HepG2 (cell line): Measurements from ENCODE around the gene LOXL3. TPM values are rescaled to one million over a fixed set of nuclear protein-coding genes. Genes with fewer than 3 reads are reported as not detected.

Source experiments
- ATM ChIP-seq: fragments of 450-650 bp; IDR thresholded peaks from 2 replicates; pipeline ENCODE4 v1.7.1; 2017; ENCODE audit warnings: mild to moderate bottlenecking, borderline replicate concordance
- GLMP ChIP-seq: sonication (generic); formaldehyde crosslinking; IDR thresholded peaks from 2 replicates; pipeline ENCODE4 v1.9.0; 2021; ENCODE audit warnings: missing genetic modification reagents, mild to moderate bottlenecking, borderline replicate concordance
- NFIB ChIP-seq: sonication (generic); formaldehyde crosslinking; IDR thresholded peaks from 2 replicates; pipeline ENCODE4 v1.9.0; 2021; ENCODE audit warnings: missing genetic modification reagents, mild to moderate bottlenecking, borderline replicate concordance
- RFX1 ChIP-seq: fragments of 450-650 bp; IDR thresholded peaks from 2 replicates; pipeline ENCODE4 v1.6.1; 2017
- TAF15 ChIP-seq: fragments of 200-400 bp; formaldehyde crosslinking; IDR thresholded peaks from one replicate; pipeline ENCODE4 v1.6.1; 2018; ENCODE audit warnings: mild to moderate bottlenecking, low read depth, low read length; ENCODE audit not compliant: poor library complexity, severe bottlenecking
- ZNF263 ChIP-seq: sonication (generic); formaldehyde crosslinking; IDR thresholded peaks from 2 replicates; pipeline ENCODE4 v1.4.0; 2020; ENCODE audit warnings: missing genetic modification reagents
- ZNF430 ChIP-seq: sonication (generic); formaldehyde crosslinking; IDR thresholded peaks from 2 replicates; pipeline ENCODE4 v1.9.0; 2021; ENCODE audit warnings: mild to moderate bottlenecking, missing genetic modification reagents
- ZNF547 ChIP-seq: sonication (generic); formaldehyde crosslinking; IDR thresholded peaks from 2 replicates; pipeline ENCODE4 v1.5.1; 2020; ENCODE audit warnings: mild to moderate bottlenecking, missing genetic modification reagents
- ZNF670 ChIP-seq: sonication (generic); formaldehyde crosslinking; IDR thresholded peaks from 2 replicates; pipeline ENCODE4 v1.8.0; 2022; ENCODE audit warnings: mild to moderate bottlenecking, missing genetic modification reagents, borderline replicate concordance
- ZNF773 ChIP-seq: sonication (generic); formaldehyde crosslinking; IDR thresholded peaks from 2 replicates; pipeline ENCODE4 v1.4.0; 2020; ENCODE audit warnings: missing genetic modification reagents, borderline replicate concordance
- ZNF781 ChIP-seq: sonication (generic); formaldehyde crosslinking; IDR thresholded peaks from 2 replicates; pipeline ENCODE4 v1.5.1; 2020; ENCODE audit warnings: borderline replicate concordance, mild to moderate bottlenecking, missing genetic modification reagents; ENCODE audit errors: not compliant biosample characterization
- ZSCAN5A ChIP-seq: sonication (generic); formaldehyde crosslinking; IDR thresholded peaks from 2 replicates; pipeline ENCODE4 v1.8.0; 2022; ENCODE audit warnings: mild to moderate bottlenecking, missing genetic modification reagents, borderline replicate concordance
- polyA plus RNA-seq, 8 experiments: library from polyadenylated mRNA; depleted of rRNA in 3 of 8; stranded (reverse) in 7 of 8; unstranded in 1 of 8; fragments of >200 nt; fragmentation: Illumina TruSeq in 4 of 8; extraction: Trizol in 4 of 8; gene quantifications; 2 replicates each; pipeline versions ENCODE4 v1.2.1 to v1.2.3, GENCODE V29; 2011 to 2016; ENCODE audit warnings: low read depth in 4 of 8, missing spikeins in 1 of 8, mixed read lengths in 1 of 8; ENCODE audit not compliant: insufficient read depth in 1 of 8
- total RNA-seq, 5 experiments: library from RNA; depleted of rRNA; stranded (reverse); fragments of >200 nt; fragmentation: Illumina TruSeq; extraction: Trizol; gene quantifications; 2 replicates each; pipeline ENCODE4 v1.2.3, GENCODE V29; 2016; ENCODE audit warnings: low read depth in 1 of 5
- TF ChIP-seq, protein P1 (sequence below): sonication (generic); formaldehyde crosslinking; IDR thresholded peaks from 2 replicates; pipeline ENCODE4 v1.8.0; 2022; ENCODE audit warnings: missing genetic modification reagents, mild to moderate bottlenecking, moderate library complexity, borderline replicate concordance
- TF ChIP-seq, protein P2 (sequence below): sonication (generic); formaldehyde crosslinking; IDR thresholded peaks from 2 replicates; pipeline ENCODE4 v1.4.0; 2020; ENCODE audit warnings: mild to moderate bottlenecking, missing genetic modification reagents
- TF ChIP-seq, protein P3 (sequence below): sonication (generic); IDR thresholded peaks from 2 replicates; pipeline ENCODE4 v1.6.1; 2016; ENCODE audit warnings: low read depth, borderline replicate concordance
- TF ChIP-seq, protein P4 (sequence below): sonication (generic); formaldehyde crosslinking; IDR thresholded peaks from 2 replicates; pipeline ENCODE4 v1.4.0; 2020; ENCODE audit warnings: missing genetic modification reagents
- TF ChIP-seq, protein P5 (sequence below): sonication (generic); formaldehyde crosslinking; IDR thresholded peaks from 2 replicates; pipeline ENCODE4 v1.9.0; 2021; ENCODE audit warnings: missing genetic modification reagents, borderline replicate concordance

Gene LOXL3
- total and polyA plus RNA-seq, 2 of the 13 experiments (the other 11 are each of a cell fraction or from before 2014, with no cell fraction given) = 0.55 to 6.5 TPM

DNA sequence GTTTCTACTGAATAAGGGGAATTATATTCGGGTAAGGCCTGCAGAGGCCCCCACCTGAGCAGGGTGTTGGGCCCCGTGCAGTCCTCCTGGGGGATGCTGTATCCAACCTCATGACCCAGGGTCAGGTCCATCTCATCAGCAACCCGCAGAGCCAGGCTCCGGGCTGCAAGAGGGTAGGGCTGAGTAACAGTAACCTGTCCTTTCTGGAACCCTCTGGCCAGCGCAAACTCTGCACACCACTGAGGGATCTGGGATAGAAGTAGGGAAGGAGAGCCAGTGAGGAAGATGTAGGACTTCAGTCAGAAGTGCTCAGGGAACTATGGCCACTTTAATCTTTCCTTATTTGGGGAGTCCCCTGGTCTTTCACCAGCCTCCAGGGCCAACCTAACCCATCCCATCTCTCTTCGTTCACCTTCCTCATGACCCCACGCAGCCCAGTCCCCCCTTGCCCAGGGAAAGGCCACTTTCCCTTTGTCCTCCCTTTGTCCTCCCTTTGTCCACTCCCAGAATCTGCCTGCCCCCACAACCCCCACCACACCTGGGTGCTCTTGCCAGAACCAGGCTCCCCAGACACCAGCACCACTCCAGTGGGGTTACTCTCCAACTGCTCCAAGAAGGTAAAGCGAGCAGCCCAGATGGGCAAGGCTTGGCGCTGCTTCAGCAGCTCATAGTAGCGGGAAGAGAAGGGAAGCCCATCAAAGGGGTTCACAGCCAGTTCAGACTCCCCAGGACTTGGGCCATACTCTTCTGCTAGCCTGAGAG, 28.6 kb downstream of the LOXL3 start (continued):
- no peak for TF ChIP-seq ZSCAN5A (CRISPR knock-in tag)
- TF ChIP-seq ZNF781 (CRISPR knock-in tag) = no peak
- TF ChIP-seq ZNF430 (CRISPR knock-in tag) = no peak
- TF ChIP-seq, protein P1, sequence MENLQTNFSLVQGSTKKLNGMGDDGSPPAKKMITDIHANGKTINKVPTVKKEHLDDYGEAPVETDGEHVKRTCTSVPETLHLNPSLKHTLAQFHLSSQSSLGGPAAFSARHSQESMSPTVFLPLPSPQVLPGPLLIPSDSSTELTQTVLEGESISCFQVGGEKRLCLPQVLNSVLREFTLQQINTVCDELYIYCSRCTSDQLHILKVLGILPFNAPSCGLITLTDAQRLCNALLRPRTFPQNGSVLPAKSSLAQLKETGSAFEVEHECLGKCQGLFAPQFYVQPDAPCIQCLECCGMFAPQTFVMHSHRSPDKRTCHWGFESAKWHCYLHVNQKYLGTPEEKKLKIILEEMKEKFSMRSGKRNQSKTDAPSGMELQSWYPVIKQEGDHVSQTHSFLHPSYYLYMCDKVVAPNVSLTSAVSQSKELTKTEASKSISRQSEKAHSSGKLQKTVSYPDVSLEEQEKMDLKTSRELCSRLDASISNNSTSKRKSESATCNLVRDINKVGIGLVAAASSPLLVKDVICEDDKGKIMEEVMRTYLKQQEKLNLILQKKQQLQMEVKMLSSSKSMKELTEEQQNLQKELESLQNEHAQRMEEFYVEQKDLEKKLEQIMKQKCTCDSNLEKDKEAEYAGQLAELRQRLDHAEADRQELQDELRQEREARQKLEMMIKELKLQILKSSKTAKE (CRISPR knock-in tag) = no peak
- TF ChIP-seq RFX1 = no peak
- TF ChIP-seq, protein P2, sequence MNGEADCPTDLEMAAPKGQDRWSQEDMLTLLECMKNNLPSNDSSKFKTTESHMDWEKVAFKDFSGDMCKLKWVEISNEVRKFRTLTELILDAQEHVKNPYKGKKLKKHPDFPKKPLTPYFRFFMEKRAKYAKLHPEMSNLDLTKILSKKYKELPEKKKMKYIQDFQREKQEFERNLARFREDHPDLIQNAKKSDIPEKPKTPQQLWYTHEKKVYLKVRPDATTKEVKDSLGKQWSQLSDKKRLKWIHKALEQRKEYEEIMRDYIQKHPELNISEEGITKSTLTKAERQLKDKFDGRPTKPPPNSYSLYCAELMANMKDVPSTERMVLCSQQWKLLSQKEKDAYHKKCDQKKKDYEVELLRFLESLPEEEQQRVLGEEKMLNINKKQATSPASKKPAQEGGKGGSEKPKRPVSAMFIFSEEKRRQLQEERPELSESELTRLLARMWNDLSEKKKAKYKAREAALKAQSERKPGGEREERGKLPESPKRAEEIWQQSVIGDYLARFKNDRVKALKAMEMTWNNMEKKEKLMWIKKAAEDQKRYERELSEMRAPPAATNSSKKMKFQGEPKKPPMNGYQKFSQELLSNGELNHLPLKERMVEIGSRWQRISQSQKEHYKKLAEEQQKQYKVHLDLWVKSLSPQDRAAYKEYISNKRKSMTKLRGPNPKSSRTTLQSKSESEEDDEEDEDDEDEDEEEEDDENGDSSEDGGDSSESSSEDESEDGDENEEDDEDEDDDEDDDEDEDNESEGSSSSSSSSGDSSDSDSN = 0 out of 2 replicates have a peak, but pooled peaks have one; percentile 11
- no peak for TF ChIP-seq GLMP (CRISPR knock-in tag)
- no peak for TF ChIP-seq ZNF773 (CRISPR knock-in tag)
- TF ChIP-seq NFIB = no peak
- TF ChIP-seq ZNF547 (CRISPR knock-in tag) = no peak
- no peak for TF ChIP-seq ZNF263 (CRISPR knock-in tag)
- TF ChIP-seq ZNF670 = no peak
- TF ChIP-seq, protein P3, sequence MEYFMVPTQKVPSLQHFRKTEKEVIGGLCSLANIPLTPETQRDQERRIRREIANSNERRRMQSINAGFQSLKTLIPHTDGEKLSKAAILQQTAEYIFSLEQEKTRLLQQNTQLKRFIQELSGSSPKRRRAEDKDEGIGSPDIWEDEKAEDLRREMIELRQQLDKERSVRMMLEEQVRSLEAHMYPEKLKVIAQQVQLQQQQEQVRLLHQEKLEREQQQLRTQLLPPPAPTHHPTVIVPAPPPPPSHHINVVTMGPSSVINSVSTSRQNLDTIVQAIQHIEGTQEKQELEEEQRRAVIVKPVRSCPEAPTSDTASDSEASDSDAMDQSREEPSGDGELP = no peak
- no peak for TF ChIP-seq TAF15
- TF ChIP-seq, protein P4, sequence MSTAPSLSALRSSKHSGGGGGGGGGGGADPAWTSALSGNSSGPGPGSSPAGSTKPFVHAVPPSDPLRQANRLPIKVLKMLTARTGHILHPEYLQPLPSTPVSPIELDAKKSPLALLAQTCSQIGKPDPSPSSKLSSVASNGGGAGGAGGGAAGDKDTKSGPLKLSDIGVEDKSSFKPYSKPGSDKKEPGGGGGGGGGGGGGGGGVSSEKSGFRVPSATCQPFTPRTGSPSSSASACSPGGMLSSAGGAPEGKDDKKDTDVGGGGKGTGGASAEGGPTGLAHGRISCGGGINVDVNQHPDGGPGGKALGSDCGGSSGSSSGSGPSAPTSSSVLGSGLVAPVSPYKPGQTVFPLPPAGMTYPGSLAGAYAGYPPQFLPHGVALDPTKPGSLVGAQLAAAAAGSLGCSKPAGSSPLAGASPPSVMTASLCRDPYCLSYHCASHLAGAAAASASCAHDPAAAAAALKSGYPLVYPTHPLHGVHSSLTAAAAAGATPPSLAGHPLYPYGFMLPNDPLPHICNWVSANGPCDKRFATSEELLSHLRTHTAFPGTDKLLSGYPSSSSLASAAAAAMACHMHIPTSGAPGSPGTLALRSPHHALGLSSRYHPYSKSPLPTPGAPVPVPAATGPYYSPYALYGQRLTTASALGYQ (CRISPR knock-in tag) = no peak
- TF ChIP-seq ATM = no peak
- TF ChIP-seq, protein P5, sequence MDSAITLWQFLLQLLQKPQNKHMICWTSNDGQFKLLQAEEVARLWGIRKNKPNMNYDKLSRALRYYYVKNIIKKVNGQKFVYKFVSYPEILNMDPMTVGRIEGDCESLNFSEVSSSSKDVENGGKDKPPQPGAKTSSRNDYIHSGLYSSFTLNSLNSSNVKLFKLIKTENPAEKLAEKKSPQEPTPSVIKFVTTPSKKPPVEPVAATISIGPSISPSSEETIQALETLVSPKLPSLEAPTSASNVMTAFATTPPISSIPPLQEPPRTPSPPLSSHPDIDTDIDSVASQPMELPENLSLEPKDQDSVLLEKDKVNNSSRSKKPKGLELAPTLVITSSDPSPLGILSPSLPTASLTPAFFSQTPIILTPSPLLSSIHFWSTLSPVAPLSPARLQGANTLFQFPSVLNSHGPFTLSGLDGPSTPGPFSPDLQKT (CRISPR knock-in tag) = no peak
